ENCODE measurements around the gene LCE6A. TPM values are rescaled to one million over a fixed set of nuclear protein-coding genes. Genes with fewer than 3 reads are reported as not detected.

LCE6A gene
- total RNA-seq, 1 donor from 2014 or later: not detected

GRCh38 chr1:152827173-152827572 lies 15.5 kb upstream of the LCE6A start, which contains the start of gene LCE1A:
LCE1A (plus strand) TSS chr1:152827473; CDS start chr1:152827473, 0 bp downstream.
- TF ChIP-seq CTCF (IDR thresholded peaks at IDR 0.05; ENCODE audit: unreplicated experiment): no peak
- Mint-ChIP-seq H3K9me3 (ENCODE audit: unreplicated experiment) (no peaks in the 10 kb centered on the region), H3K27ac (ENCODE audit: unreplicated experiment) (no peak within 1 kb of the TSS)

GRCh38 chr1:152836870-152837269 lies 5.8 kb upstream of the LCE6A start:
- Mint-ChIP-seq H3K9me3 (ENCODE audit: unreplicated experiment) (no peaks in the 10 kb centered on the region), H3K4me3 (ENCODE audit: unreplicated experiment) (no peak overlapping the region), H3K36me3 (ENCODE audit: low read depth, unreplicated experiment) (no peaks in the 10 kb centered on the region), H3K27ac (ENCODE audit: unreplicated experiment) (no peak overlapping the region), H3K27me3 (ENCODE audit: unreplicated experiment) (peaks cover 1% of the 10 kb centered on the region), H3K4me1 (ENCODE audit: unreplicated experiment) (no peaks in the 10 kb centered on the region)
- TF ChIP-seq CTCF (IDR thresholded peaks at IDR 0.05; ENCODE audit: unreplicated experiment): no peak
- no peak for DNase-seq (ENCODE audit: low spot score)

More at GRCh38 chr1:152827173-152827572, 15.5 kb upstream of the LCE6A start, which contains the start of gene LCE1A:
- Mint-ChIP-seq H3K4me1 (ENCODE audit: unreplicated experiment) (peaks cover 3% of the 10 kb centered on the region), H3K36me3 (ENCODE audit: low read depth, unreplicated experiment) (no peaks in the 10 kb centered on the region), H3K27me3 (ENCODE audit: unreplicated experiment) (no peaks in the 10 kb centered on the region), H3K4me3 (ENCODE audit: unreplicated experiment) (no peak within 1 kb of the TSS)
- DNase-seq (ENCODE audit: low spot score): no peak

GRCh38 chr1:152855661-152856060 lies 13.0 kb downstream of the LCE6A start:
- no peak for DNase-seq (ENCODE audit: low spot score)
- no peak for TF ChIP-seq CTCF (IDR thresholded peaks at IDR 0.05; ENCODE audit: unreplicated experiment)
- Mint-ChIP-seq H3K4me3 (ENCODE audit: unreplicated experiment) (no peak overlapping the region), H3K27ac (ENCODE audit: unreplicated experiment) (no peak overlapping the region), H3K9me3 (ENCODE audit: unreplicated experiment) (no peaks in the 10 kb centered on the region), H3K4me1 (ENCODE audit: unreplicated experiment) (no peaks in the 10 kb centered on the region), H3K27me3 (ENCODE audit: unreplicated experiment) (no peaks in the 10 kb centered on the region), H3K36me3 (ENCODE audit: low read depth, unreplicated experiment) (no peaks in the 10 kb centered on the region)

- H3K27ac Mint-ChIP-seq (ENCODE audit: unreplicated experiment): no peak overlapping the region
- TF ChIP-seq CTCF (IDR thresholded peaks at IDR 0.05; ENCODE audit: unreplicated experiment): no peak
- no peak for DNase-seq (ENCODE audit: low spot score)
- H3K9me3 Mint-ChIP-seq (ENCODE audit: unreplicated experiment): no peaks in the 10 kb centered on the region
- H3K36me3 Mint-ChIP-seq (ENCODE audit: low read depth, unreplicated experiment): no peaks in the 10 kb centered on the region
- no peak overlapping the region for H3K4me3 Mint-ChIP-seq (ENCODE audit: unreplicated experiment)
- no peaks in the 10 kb centered on the region for H3K4me1 Mint-ChIP-seq (ENCODE audit: unreplicated experiment)
- H3K27me3 Mint-ChIP-seq (ENCODE audit: unreplicated experiment): no peaks in the 10 kb centered on the region
Observed at GRCh38 chr1:152858062-152858461, 15.4 kb downstream of the LCE6A start.

GRCh38 chr1:152859696-152860095 lies 17.0 kb downstream of the LCE6A start, which contains the start of gene LCE7A:
LCE7A (plus strand) TSS chr1:152859996; CDS start chr1:152860698, 702 bp downstream.
- Mint-ChIP-seq H3K36me3 (ENCODE audit: low read depth, unreplicated experiment) (no peaks in the 10 kb centered on the region), H3K4me1 (ENCODE audit: unreplicated experiment) (no peaks in the 10 kb centered on the region)

More at GRCh38 chr1:152859696-152860095, 17.0 kb downstream of the LCE6A start, which contains the start of gene LCE7A:
- Mint-ChIP-seq H3K27ac (ENCODE audit: unreplicated experiment) (no peak within 1 kb of the TSS), H3K27me3 (ENCODE audit: unreplicated experiment) (no peaks in the 10 kb centered on the region), H3K9me3 (ENCODE audit: unreplicated experiment) (no peaks in the 10 kb centered on the region), H3K4me3 (ENCODE audit: unreplicated experiment) (no peak within 1 kb of the TSS)
- no peak for TF ChIP-seq CTCF (IDR thresholded peaks at IDR 0.05; ENCODE audit: unreplicated experiment)
- no peak for DNase-seq (ENCODE audit: low spot score)

Measured in endothelial cell (in vitro differentiated cells).